Left forelimb (tissue), 1 donor: ENCODE results near the gene FN1.

Experiments
- DNase-seq: peaks from one replicate; pipeline ENCODE4 v3.0.0-alpha.2; 2018; ENCODE audit warnings: low spot score

The FN1 gene

DNA sequence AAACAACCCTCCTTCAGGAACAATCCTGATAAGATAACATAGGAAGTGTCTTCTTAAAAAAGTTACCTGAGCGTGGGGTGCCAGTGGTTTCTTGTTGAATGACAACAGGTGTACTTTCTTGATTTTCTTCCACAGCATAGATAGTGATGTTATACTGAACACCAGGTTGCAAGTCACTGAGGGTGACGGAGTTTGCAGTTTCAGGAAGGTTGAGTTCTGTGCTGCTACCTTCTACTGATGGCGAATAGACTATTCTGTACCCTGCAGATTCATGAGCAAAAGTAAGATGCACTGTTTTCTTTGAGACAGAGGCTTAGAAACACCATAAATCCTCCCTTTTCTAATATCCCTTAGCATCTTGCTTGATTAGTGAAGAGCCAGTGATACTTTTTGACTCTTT, 28.8 kb downstream of the FN1 start:
- DNase-seq: no peak

DNA sequence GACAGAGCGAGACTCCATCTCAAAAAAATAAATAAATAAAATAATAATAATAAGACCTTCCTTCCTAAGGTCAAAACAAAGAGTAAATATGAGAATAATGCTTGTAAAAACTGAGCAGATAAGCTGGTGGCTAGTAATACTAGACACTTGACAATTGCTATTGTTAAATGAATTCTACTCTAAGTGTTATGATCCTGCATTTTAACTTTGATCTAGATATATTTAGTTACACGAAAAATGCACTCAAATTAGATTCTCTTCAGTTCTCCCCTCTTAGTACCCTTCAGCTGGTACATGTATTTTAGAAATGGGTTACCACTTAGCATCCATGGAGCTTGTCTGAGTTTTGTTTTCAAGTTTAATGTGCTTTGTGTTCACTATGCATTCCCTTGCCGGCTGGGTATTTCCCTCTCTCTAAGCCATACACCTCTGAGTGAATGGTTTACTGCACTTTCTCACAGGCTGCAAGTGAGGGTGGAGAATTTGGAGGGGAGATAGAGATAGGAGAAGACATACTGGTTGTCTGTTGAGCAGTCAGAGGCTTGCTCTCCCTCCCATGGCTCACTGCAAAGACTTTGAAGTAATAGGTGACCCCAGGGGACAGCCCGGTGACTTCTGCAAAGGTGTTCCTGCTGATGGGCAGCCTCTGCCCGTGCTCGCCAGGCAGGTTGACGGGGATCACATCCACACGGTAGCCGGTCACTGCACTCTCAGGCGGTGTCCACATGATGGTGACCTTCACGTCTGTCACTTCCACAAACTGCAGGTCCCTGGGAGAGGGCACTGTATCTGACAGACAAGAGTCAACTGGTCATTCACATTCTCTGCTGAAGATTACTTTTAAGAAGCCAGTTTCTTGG, 29.9 kb downstream of the FN1 start:
- DNase-seq: no peak

DNA sequence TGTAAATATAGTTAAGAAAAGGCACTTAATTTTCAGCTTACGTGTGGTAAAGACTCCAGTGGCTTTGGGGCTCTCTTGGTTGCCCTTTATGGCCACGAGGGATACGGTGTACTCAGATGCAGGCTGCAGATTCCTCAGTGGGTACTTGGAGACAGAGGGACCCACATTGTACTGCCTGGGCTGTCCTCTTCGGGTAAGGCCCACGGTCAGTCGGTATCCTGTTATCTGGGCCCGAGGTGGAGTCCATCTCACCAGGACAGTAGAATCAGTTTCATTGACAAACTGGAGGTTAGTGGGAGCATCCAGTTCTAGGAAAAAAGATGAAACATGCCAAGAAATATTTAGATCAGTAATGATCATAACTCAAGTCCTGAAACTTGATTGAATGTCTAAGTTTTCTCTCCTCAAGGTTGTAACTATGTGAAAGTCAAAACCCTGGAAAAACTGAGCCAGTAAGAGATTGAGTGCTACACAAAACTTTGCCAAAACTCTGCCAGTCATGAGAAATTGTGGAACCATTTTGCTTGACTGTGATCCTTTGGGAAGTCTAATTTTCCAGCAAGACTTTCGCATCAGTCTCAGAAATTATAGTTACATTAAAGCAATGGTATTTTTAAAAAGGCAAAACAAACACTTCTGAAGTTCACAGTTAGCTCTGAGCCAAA, 31.4 kb downstream of the FN1 start:
- DNase-seq: no peak

DNA sequence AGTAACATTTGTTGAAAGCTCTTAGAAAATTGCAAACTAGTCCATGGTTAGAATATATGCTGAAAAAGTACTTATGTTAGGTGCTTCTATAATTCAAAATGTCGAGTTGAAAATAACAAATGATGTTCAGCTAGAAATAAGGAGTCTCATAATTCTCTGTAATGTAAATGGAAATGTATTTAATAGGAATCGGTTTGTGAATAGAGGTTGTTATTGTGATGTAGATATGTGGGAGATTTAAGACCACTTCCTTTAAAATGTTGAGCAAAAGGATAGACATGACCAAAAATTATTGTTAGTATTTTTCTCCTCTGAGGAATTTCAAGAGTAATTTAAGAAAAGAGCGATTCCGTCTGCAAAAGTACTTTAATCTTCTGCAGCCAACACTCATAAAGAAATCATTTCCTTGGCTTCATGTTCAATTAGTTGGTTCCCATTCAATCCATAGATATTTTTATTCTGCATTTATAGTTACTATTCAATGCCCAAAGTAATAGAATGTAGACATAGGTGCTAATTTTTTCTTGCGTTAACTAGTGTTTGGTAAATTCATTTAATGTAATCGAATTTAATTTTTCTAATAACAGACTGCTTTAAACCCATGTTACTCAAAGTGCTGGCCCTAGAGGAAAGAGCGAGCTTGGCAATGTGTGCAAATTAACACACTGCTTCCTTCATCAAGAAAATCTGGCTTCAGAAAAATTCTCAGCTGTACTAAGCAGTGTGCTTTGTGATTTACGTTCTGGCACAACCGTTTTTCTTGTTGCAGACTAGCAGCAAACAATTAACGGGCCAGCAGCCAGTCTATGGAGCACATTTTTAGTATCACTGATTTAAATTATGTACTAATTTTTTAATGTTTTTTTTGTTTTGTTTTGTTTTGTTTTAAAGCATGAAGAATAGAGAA, 32.2 kb downstream of the FN1 start:
- no peak for DNase-seq

DNA sequence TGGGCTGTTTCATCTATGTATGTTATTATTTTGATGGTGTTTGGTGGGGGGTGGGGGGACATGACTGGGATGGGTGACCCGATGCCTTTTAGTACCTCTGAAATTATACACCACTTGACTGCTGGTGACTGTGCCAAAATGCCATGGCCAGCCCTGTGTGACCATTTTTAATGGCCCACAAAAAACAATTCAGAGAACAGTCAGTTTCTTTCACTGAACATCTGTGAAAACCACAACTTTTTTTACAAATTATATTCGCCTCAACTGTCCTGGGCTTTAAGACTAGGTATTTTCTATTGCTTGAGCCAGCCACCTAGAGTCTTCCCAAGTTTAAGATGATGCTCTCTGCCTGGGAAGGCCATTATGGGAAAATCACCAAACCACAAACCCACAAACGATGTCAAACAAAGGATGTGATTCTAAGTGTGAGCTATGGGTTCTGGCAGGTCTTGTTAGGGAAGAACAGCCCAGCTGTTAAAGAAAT, 33.9 kb downstream of the FN1 start:
- DNase-seq: no peak

DNA sequence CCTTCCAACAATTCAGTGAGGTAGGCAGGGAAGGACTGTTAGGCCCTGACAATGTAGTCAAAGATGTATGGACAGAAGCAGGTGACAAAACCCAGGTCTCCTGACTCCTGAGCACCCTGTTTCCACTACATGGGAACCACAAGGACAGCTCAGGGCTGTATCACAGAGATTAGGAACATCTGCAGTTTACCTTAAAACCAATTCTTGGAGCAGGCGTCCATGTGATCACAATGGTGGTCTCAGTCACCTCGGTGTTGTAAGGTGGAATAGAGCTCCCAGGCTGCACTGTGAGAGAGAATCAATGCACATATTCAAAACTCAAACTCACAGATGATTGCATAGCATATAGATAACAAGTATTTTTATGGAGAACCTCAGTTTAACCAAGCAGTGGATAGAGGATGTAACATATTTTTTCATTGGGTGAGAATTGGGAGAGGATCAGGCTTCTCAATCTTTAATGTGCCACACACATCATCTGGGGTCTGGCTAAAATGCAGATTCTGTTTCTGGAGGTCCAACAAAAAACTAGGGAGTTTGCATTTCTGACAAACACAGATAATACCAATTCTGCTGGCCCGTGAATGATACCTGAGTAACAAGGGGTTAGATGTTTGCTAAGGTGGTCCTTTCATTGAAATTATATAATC, 36.7 kb downstream of the FN1 start:
- DNase-seq: no peak

DNA sequence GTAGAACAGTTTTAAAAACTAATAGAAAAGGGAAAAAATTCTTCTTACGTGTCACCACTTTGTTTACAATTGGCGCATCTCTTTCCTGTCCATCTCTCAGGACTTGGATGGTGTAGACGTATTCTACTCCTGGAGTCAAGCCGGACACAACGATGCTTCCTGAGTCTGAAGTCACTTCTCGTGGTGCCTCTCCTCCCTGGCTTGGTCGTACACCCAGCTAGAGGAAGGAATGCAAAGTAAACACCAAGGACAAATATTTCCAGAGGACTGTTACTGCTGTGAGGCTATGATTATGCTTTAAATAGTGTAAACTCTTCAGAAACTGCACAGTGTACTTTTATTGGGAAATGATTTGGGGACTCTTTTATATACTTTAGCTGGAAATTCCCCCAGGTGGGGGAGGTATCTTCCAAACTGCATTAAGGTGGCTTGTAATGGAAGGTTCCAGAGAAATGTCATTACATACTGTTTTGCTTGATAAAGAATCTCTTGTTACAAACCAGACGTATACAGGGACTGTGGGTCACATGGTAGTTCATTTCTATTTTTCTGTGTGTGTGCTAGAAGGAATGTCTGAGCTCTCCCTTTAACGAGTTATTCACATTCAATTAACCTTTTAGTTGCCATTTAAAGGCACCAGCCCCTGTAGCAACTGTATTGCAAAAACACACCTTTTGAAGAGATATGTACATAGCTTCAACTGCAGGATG, 38.1 kb downstream of the FN1 start:
- DNase-seq: no peak

DNA sequence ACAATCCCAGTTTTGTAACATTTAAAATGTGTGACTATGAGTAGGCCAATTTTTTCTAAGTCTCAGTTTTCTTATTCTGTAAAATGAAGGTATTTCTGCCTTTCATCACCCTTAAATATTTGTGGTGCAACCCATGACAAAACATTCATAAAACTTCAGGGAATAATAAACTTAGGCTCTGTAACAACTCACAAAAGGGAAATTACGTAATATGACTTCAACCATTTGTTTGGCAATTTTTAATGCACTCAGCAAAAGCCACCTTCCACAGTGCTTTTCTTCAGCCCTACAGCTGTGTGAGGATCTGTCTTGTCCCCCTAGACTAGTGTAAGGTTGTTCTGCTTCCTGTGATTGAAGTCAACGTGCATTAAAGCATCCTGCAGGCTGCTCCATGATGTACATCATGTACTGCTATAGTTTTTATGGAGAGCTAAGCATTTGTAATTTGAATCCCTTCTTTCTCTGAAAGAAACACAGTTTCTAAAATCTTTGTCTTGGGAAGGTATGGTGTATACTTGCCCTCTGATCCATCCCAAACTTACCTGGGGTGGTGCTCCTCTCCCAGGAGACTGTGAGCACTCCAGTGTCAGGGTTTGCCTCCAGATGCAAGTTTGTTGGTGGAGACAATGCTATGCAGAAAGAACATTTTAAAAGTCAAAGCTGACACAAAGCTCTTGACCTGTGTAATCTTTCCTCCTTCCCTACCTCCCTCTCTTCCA, 39.1 kb downstream of the FN1 start:
- DNase-seq: no peak

DNA sequence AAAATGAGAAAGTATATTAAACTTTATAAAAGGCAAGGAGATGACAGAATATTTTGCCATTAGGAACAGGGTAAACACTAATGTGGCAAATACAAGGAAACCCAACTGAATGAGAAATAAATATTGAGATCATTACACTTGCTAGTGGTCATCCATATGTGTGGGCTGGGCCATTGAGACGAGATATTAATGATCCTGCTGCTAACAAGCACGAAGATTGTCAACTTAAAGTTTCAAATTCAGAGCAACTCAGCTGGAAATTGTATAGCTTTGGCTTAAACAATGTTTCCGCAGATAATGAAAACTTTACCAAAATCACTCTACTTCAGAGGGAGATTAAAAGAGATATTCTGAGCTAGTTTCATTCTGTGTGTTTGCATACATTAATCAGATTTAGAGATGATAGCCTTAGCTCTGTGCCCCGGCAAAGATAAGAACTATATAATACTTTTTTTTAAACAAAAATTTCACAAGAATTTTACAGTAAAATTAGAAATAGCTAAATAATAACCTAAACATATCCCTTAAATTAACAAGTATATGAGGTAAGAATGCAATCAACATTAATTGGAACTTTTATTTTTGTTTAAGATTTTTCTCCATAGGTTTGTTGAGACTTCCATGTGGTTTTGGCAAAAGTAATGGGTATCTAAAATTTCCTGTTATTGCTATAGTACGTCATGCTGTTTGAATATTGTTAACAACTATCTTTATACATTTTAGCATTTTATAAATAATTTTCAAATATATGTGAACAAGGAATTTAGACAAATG, 40.0 kb downstream of the FN1 start:
- DNase-seq: no peak

DNA sequence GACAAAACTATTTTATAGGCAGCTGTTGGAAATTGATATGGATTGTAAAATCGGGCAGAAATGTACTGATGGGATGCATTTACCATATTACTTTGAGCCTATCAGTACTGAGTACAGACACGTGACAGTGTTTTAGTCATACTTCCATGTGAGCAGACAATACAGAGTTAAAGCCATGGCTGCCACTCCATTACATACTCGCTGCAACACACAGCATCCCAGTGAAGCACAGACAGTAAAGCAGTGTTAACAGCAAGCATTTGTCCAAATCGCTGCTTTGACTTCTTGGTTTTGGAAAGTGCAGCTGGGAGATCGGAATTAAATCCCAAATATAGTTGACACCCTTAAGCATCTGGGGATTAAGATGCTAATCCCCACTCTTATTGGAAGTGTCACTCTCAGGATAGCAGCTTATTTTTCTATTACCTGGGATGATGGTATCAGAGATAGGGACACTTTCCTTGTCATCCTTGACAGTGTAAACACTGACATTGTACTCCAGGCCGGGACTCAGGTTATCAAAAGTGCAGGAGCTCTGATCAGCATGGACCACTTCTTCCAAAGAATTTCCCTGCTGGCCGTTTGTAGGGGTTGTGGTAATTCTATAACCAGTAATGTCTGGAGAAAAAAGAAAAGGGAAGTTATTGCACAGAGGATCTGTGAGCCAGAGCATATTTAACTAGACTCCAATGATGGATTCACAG, 41.6 kb downstream of the FN1 start:
- no peak for DNase-seq

DNA sequence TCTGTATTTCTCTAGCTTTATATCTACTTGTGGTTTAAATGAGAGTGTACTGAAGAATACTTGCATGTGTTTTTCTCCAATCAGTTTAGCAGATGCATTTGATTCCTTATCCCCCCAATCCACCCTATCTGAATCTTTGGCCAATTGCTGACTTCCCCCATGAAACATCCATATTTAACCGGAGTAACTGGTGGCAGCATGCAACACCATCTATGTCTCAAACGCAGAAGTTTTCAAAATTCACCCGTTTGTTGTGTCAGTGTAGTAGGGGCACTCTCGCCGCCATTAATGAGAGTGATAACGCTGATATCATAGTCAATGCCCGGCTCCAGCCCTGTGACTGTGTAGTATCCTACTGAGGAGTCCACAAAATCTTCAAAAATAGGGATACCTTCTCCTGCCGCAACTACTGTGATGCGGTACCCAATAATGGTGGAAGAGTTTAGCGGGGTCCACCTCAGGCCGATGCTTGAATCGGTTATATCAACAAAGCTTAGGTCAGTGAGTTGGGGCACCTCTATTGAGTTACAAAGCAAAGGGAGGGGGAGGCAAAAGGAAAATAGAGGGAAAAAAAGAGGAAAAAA, 43.1 kb downstream of the FN1 start:
- DNase-seq: no peak

DNA sequence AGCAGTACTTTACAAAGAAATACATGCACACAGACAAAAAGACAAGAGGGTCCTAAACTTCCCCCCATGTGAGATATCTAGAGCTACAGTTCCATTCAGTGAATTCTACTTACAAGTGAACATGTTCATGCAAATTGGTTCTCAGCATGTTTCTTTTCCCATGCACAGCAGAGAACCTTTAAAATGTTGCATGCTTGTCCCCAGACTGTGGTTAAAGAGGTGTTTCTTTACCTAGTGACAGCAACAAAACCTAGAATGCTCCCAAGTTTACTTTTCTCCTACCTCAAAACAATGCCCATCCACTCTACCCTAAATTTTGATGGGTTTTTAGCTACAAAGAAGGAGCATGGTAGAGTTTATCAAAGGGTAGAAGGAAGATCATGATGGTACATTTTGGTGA, 43.7 kb downstream of the FN1 start:
- DNase-seq: no peak

DNA sequence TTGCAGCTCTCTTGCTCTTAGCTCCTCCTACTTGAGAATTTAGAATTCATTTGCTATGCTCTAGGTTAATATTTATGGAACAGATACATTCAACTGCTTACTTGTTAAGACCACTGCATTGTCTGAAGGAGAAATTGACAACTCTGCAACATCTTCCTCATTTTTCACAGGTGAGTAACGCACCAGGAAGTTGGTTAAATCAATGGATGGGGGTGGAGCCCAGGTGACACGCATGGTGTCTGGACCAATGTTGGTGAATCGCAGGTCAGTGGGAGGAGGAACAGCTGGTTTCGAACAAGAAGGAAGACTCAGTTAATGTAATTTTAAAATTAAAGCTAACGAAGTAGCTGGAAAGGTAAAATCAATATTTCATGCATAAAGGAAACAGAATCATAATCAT, 44.3 kb downstream of the FN1 start:
- no peak for DNase-seq

DNA sequence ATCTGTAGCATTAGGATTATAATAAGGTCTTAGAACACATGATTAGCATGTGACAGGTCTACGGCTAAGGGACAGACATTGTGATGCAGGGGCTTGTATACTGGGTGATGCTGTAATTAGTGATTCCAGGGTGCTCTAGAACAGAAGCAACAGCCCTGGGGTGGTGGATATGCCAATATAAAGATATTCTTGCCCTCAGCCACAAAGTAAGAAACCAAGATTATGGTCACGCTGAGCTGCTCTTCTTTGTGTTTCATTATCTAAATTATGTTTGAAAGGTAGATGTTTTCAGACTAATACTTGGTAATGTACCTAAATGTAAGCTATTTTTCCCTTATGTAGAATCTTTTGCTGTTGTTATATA, 45.3 kb downstream of the FN1 start:
- DNase-seq: no peak

DNA sequence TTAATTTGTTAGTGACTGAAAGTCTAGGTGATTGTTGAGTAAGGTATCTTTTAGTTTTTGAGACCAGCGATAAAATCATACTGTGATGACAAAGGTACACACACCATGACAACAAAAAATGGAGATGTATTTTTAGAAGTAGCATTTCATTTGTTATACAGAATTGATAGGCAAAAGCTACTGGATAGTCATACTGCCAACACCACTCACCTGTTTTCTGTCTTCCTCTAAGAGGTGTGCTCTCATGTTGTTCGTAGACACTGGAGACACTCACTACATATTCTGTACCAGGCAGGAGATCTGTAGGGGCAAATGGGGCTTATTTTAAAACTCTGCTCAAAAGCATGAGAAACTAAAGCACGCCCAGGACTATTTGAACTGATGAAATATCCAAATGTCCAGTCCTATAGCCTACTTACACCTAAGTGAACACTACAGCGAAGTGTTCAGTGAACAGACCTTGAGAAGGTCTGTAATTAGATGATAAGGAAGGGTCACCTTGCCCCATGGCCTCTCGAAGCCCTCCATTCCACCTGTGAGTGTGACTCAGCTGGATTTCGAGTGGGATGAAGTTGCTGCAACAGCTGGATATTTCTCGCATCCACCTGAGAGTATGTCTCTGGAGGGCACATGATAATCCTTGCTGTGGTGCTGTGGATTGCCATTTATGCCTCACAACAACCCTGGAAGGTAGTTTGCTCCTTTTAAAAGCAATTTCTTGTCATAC, 47.7 kb downstream of the FN1 start:
- no peak for DNase-seq

DNA sequence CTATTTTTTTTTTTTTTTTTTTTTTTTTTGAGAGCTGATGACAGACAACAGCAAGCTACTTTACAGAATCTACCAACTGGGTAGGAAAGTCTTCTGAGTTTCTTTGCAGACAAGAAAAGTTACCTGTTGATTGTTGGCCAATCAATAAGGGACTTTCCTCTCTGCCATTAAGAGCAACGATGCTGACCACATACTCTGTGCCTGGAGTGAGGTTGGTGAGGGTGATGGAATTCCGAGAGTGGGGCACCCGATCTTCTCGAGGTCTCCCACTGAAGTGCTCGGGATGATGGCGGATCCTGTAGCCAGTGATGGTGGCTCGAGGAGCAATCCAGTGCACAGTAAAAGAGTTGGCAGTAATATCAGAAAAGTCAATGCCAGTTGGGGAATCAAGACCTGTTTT, 49.3 kb downstream of the FN1 start:
- DNase-seq: no peak

DNA sequence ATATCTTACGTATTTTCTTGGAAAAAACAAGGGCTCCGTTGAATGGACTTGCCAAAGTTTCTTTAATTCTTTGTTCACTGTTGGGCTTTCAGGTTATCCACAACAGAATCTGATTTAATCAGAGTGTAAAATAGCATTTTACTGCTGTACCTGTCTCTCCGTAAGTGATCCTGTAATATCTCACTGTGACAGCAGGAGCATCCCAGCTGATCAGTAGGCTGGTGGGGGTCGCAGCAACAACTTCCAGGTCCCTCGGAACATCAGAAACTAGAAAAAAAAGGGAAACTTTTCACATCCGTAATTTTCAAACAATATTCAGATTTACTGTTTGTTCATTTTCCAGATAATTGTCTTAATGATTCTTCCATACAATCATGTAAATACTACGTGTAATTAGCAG, 51.2 kb downstream of the FN1 start:
- no peak for DNase-seq

DNA sequence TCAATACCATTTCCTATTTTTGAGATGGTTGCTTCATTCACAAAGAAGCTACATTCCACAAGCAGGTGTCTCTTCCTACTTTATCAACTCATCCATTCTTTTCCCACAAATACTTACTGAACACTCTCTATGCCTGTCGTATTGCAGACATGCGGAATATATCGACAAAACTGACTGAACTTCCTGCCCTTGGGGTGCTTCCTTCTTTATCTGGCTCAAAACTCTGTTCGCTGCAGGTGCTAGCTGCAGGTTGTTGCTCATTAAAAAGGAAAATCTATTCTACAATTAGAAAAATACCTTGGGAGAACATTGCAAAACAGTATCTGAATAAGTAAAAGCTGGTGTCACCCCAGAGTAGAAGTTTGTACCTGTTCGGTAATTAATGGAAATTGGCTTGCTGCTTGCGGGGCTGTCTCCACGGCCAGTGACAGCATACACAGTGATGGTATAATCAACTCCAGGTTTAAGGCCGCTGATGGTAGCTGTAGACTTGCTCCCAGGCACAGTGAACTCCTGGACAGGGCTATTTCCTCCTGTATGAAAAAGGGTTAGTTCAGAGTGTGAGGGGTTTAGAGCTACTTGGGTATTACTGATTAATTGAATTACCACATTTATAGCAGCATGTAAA, 52.1 kb downstream of the FN1 start:
- no peak for DNase-seq
